Measurements from ENCODE around the gene GOLGA8S. TPM values are rescaled to one million over a fixed set of nuclear protein-coding genes. Genes with fewer than 3 reads are reported as not detected.
"Not testable (repeated sequence)": the region's sequence is repeated elsewhere in the genome, so short reads cannot be mapped to it uniquely, and the experiment has no call there.

Gene GOLGA8S
- total RNA-seq, 1 donor from 2014 or later = not detected

- DNase-seq (ENCODE audit: low read depth in 2 of 2) = not testable (repeated sequence)
These were observed 43.8 kb downstream of the GOLGA8S start for GRCh38 chr15:23398357-23398756.

- DNase-seq (ENCODE audit: low read depth in 2 of 2) = not testable (repeated sequence)
These were observed 44.7 kb downstream of the GOLGA8S start for GRCh38 chr15:23399207-23399606.

DNA sequence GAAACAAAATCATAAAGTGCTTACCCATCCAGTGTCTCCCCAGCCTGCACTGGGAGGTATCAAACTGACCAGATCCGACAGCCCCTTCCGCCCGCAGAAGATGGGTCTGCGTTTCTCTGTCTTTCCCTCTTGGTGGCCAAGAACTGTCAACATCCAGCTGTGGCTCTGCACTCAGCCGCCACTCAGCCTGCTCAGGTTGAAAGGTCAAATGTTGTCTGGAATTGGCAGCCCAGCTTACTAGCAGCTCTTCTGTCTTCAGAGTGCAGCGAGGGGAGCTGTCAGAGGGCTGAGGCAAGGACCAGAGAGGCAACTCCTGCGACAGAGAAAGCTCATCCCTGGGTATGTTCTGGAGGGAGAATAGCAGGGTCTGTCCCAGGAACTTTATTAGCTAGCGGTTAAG is 47.1 kb downstream of the GOLGA8S start:
- DNase-seq (ENCODE audit: low read depth in 2 of 2) = no peak

- DNase-seq (ENCODE audit: low read depth in 2 of 2) = no peak
These were observed 47.6 kb downstream of the GOLGA8S start for GRCh38 chr15:23402140-23402539.

DNA sequence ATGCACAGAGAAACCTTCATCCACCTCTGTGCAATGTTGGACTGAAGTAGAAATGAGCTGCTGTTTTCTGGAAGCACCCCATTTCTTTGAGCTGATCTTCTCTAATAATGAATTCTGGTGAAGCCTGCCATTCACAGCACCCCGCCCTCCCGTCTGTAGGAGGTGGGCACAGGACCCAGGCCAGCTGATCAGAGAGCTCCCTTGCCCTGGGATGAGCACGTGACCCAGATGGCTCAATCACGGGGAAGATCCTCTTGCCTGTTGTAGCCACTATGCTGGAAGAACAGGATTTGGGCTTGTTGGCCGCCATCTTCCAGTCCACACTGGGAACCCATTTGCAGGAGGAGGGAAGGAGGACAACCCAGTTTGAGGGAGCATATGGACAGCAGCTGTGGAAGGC is 48.0 kb downstream of the GOLGA8S start:
- DNase-seq (ENCODE audit: low read depth in 2 of 2) = no peak

GRCh38 chr15:23403550-23403949 is 49.0 kb downstream of the GOLGA8S start:
- DNase-seq (ENCODE audit: low read depth in 2 of 2) = no peak

- no peak for DNase-seq (ENCODE audit: low read depth in 2 of 2)
These were observed 57.3 kb downstream of the GOLGA8S start for GRCh38 chr15:23411841-23412240.

- DNase-seq (ENCODE audit: low read depth in 2 of 2) = not testable (repeated sequence)
These were observed 58.5 kb downstream of the GOLGA8S start for GRCh38 chr15:23412881-23413600.

Other genes starting within 250 kb of the GOLGA8S start
- gene GOLGA6L1, start 217.9 kb upstream of the GOLGA8S start, total RNA-seq = not detected in 2 replicates
- gene GOLGA6L26, start 20.6 kb upstream of the GOLGA8S start, total RNA-seq = not detected in 2 replicates
- gene GOLGA6L2, start 92.5 kb downstream of the GOLGA8S start, total RNA-seq = not detected in 2 replicates
- 0.20 and 0.65 TPM in 2 replicates for gene MKRN3, start 210.9 kb downstream of the GOLGA8S start, total RNA-seq

All from lung microvascular endothelial cell (primary cell).